Heart right ventricle (tissue), 16 donors: ENCODE measurements around the gene POLR2E. TPM values are rescaled to one million over a fixed set of nuclear protein-coding genes. Genes with fewer than 3 reads are reported as not detected.

Source experiments
- ATAC-seq, 8 donors: fragments of 200-7000 bp; cut with Tn5 transposase; one replicate each; pipeline ENCODE4 v1.9.1; 2020; ENCODE audit warnings: mild to moderate bottlenecking in 8 of 8, moderate library complexity in 8 of 8, moderate number of reproducible peaks in 1 of 8
- DNase-seq, 2 donors: peaks; one replicate each; pipeline ENCODE4 v3.0.0-alpha.2; 2020
- H3K27ac ChIP-seq, 10 donors: fragments of 200-600 bp; sonication (generic) in 2 of 10; one replicate each; pipeline versions ENCODE4 v1.5.0 to v1.8.0; 2020 to 2022; ENCODE audit warnings: mild to moderate bottlenecking in 3 of 10
- H3K27me3 ChIP-seq, 7 donors: fragments of 200-600 bp; one replicate each; pipeline ENCODE4 v1.8.0; 2021 to 2022; ENCODE audit warnings: mild to moderate bottlenecking in 2 of 7
- H3K36me3 ChIP-seq, 9 donors: fragments of 200-600 bp; sonication (generic) in 1 of 9; one replicate each; pipeline versions ENCODE4 v1.5.0 to v1.8.0; 2020 to 2022; ENCODE audit warnings: mild to moderate bottlenecking in 2 of 9
- H3K4me1 ChIP-seq, 9 donors: fragments of 200-600 bp; sonication (generic) in 1 of 9; one replicate each; pipeline versions ENCODE4 v1.5.0 to v1.8.0; 2020 to 2022; ENCODE audit warnings: mild to moderate bottlenecking in 4 of 9
- H3K4me3 ChIP-seq, 10 donors: fragments of 200-600 bp; sonication (generic) in 2 of 10; one replicate each; pipeline versions ENCODE4 v1.5.0 to v1.8.0; 2020 to 2022; ENCODE audit warnings: mild to moderate bottlenecking in 7 of 10, moderate library complexity in 2 of 10
- H3K9me3 ChIP-seq, 11 donors: fragments of 200-600 bp in 10 of 11; sonication (generic) in 2 of 11; one replicate each; pipeline versions ENCODE4 v1.5.0 to v1.8.0; 2013 to 2022; ENCODE audit warnings: mild to moderate bottlenecking in 2 of 11, control low read depth in 1 of 11, moderate library complexity in 1 of 11
- WGBS, 2 donors: extraction: QIAGEN DNeasy Blood & Tissue Kit; methylation state at CpG; one replicate each; pipeline ENCODE4 v1.1.7; 2013; ENCODE audit warnings: inconsistent platforms in 1 of 2; 5-methylcytosine and 5-hydroxymethylcytosine counted together
- intact Hi-C, 10 donors: fragments of 100-400 bp; cut with DNase I; formaldehyde crosslinking; loops; one replicate each; pipeline versions ENCODE4 v1.11.1 to v1.14.2; 2022
- polyA plus RNA-seq, 2 donors: library from polyadenylated mRNA; stranded (reverse); fragments of 200-250 nt; gene quantifications; one replicate each; pipeline ENCODE4 v1.2.3, GENCODE V29; 2013
- total RNA-seq, 10 donors: library from RNA; stranded (reverse); fragmentation: NEBNext Ultra II Directional in 3 of 10; extraction: Animal tissue kit (Norgen Biotek cat#: 25700) in 3 of 10; gene quantifications; one replicate each; pipeline versions ENCODE4 v1.2.1 to v1.2.4, GENCODE V29; 2021 to 2023
- TF ChIP-seq, protein P1 (sequence below), 9 donors: fragments of 200-600 bp; sonication (generic) in 2 of 9; IDR thresholded peaks; one replicate each; pipeline versions ENCODE4 v1.5.0 to v1.8.0; 2021 to 2022; ENCODE audit warnings: antibody characterized with exemption in 9 of 9, mild to moderate bottlenecking in 5 of 9, moderate library complexity in 1 of 9
- donor health status: Arrhythmogenic right ventricular cardiomyopathy.
- donor health status: ischemic (EF 13 %, LVEDD 7.1; RV severe dilation, severe dysfunction).
- donor health status: healthy with polysubstance abuse.
- donor health status: DM: no; HTN: yes; CAD: no.
- donor health status: DM: no; HTN: no; CAD: no.
- donor health status: ischemic (EF 25% LVEDD 6.9; RV normal size, moderate dysfunction).
- donor health status: ischemic (EF 25% LVEDD 5.7; RV mildly dilated, moderate dysfunction).
- donor health status: healthy.
- donor health status: DM: yes; HTN: yes; CAD: no.
- donor health status: Ischemic cardiomyopathy.
- donor health status: ischemic (EF 35%, LVEDD 5.7; RV mildly dilated, moderate dysfunction).
- donor health status: nonischemic (EF 11% LVEDD 7.7; RV severe dilation, severe dysfunction).
- donor health status: DM: yes; HTN: yes; CAD: no.
- donor health status: PGD.
- donor health status: ischemic (EF 29% LVEDD 5.4; RV normal size, mild dysfunction).
- donor health status: nonischemic (EF 23%, LVEDD 6.1; RV moderate dilation, normal function).

Gene POLR2E
- total and polyA plus RNA-seq, 12 donors, result 111 to 215 (median 134) TPM

DNA sequence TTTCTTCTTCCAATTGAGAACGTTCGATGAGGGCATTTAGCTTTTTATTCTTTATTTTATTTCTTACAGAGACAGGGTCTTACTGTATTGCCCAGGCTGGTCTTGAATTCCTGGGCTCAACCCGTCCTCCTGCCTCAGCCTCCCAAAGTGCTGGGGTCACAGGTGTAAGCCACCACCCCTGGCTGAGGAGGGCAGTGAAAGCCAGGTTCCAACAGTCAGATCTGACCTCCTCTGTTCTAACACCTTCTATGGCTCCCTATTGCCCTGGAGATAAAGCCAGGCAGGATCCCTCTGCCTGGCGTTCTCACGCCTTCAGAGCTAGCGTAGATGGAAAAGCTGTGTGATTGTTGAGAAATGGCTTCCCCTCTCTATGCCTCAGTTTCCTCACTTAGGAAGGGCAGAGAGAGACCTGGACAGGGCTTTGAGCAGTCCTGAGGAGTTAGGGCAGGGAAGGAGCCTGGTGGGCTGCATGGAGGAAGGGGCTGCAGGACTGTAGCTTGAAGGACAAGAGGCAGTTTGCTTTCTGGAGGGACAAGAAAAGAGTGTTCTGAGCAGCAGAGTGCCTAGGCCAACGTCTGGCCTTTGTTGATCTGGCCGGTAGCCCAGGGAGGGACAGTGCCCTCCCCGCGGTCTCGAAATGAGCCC lies 22.7 kb downstream of the POLR2E start:
- Histone ChIP-seq H3K27me3 (peaks cover 26 to 56% (median 45%) of the 10 kb centered on the region in 7 donors), H3K4me1 (peaks cover under 1 to 78% (median 15%) of the 10 kb centered on the region in 9 donors)

GRCh38 chr19:1070931-1071791 lies 24.0 kb downstream of the POLR2E start:
- WGBS, 2 donors, result 8 to 9% methylated on average over 84 to 99 of the region's 99 CpGs
- Histone ChIP-seq H3K4me1 (peaks cover 8 to 72% (median 25%) of the 10 kb centered on the region in 9 donors), H3K36me3 (peaks cover 0 to 48% (median 0%) of the 10 kb centered on the region in 9 donors), H3K9me3 (no peaks in the 10 kb centered on the region), H3K27ac (no peak overlapping the region), H3K4me3 (no peak overlapping the region), H3K27me3 (peaks cover 34 to 70% (median 59%) of the 10 kb centered on the region in 7 donors)
- intact Hi-C loops, result no loop called here
- TF ChIP-seq, protein P1, sequence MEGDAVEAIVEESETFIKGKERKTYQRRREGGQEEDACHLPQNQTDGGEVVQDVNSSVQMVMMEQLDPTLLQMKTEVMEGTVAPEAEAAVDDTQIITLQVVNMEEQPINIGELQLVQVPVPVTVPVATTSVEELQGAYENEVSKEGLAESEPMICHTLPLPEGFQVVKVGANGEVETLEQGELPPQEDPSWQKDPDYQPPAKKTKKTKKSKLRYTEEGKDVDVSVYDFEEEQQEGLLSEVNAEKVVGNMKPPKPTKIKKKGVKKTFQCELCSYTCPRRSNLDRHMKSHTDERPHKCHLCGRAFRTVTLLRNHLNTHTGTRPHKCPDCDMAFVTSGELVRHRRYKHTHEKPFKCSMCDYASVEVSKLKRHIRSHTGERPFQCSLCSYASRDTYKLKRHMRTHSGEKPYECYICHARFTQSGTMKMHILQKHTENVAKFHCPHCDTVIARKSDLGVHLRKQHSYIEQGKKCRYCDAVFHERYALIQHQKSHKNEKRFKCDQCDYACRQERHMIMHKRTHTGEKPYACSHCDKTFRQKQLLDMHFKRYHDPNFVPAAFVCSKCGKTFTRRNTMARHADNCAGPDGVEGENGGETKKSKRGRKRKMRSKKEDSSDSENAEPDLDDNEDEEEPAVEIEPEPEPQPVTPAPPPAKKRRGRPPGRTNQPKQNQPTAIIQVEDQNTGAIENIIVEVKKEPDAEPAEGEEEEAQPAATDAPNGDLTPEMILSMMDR (IDR thresholded peaks at IDR 0.05), result no peak
- no peak for ATAC-seq
- DNase-seq, result no peak

More for the DNA sequence above, 22.7 kb downstream of the POLR2E start:
- intact Hi-C loops, result no loop called here
- Histone ChIP-seq H3K4me3 (no peak overlapping the region), H3K27ac (no peak overlapping the region), H3K36me3 (peaks cover 0 to 48% (median 0%) of the 10 kb centered on the region in 9 donors), H3K9me3 (no peaks in the 10 kb centered on the region)
- TF ChIP-seq, protein P1 (IDR thresholded peaks at IDR 0.05), result no peak
- ATAC-seq (no peak), DNase-seq (no peak)
- 85 to 87% methylated on average over 11 of the region's 11 CpGs for WGBS, 2 donors

GRCh38 chr19:1070576-1070930 lies 24.6 kb downstream of the POLR2E start:
- Histone ChIP-seq H3K4me1 (peaks cover 9 to 72% (median 27%) of the 10 kb centered on the region in 9 donors), H3K27me3 (peaks cover 34 to 76% (median 65%) of the 10 kb centered on the region in 7 donors), H3K9me3 (no peaks in the 10 kb centered on the region), H3K36me3 (peaks cover 0 to 43% (median 0%) of the 10 kb centered on the region in 9 donors), H3K27ac (no peak overlapping the region), H3K4me3 (no peak overlapping the region)
- intact Hi-C loops, result no loop called here
- TF ChIP-seq, protein P1 (IDR thresholded peaks at IDR 0.05), result no peak
- ATAC-seq, result no peak
- 13 to 16% methylated on average over 21 of the region's 21 CpGs for WGBS, 2 donors
- no peak for DNase-seq

GRCh38 chr19:1069009-1069779 lies 26.0 kb downstream of the POLR2E start:
- peaks cover 0 to 33% (median 0%) of the 10 kb centered on the region in 9 donors for H3K36me3 ChIP-seq
- peak overlapping the region in 6 of 10 donors; percentile 4 to 76 (median 46) for H3K4me3 ChIP-seq
- intact Hi-C loops, result no loop called here
- DNase-seq, result peak; percentile 50 to 72
- TF ChIP-seq, protein P1 (IDR thresholded peaks at IDR 0.05), result no peak
- peak overlapping the region in 4 of 10 donors; percentile 15 to 96 (median 54) for H3K27ac ChIP-seq
- peaks cover 11 to 74% (median 37%) of the 10 kb centered on the region in 9 donors for H3K4me1 ChIP-seq
- 42 to 48% methylated on average over 24 to 25 of the region's 25 CpGs for WGBS, 2 donors
- no peaks in the 10 kb centered on the region for H3K9me3 ChIP-seq
- peak in 7 of 8 donors; percentile 16 to 68 (median 48) for ATAC-seq
- H3K27me3 ChIP-seq, result peaks cover 34 to 83% (median 71%) of the 10 kb centered on the region in 7 donors
